Panc1 (cell line): ENCODE measurements around the gene FAM98B. TPM values are rescaled to one million over a fixed set of nuclear protein-coding genes. Genes with fewer than 3 reads are reported as not detected.

ENCODE experiments used
- ATAC-seq: fragments of 200-7000 bp; cut with Tn5 transposase; 2 replicates; pipeline ENCODE4 v1.9.1; 2020; ENCODE audit warnings: mild to moderate bottlenecking, moderate library complexity
- BruUV-seq: library from RNA; stranded (reverse); fragments of 400-500 nt; replicated peaks from 2 replicates; lab custom pipeline; 2021; lab: Mats Ljungman, UMichigan
- CTCF ChIA-PET: fragments of 300-600 bp; sonication (Branson Sonifier 250); formaldehyde crosslinking; loops from one replicate; lab custom pipeline; 2022; ENCODE audit warnings: antibody characterized with exemption; lab: Charles Lee
- POLR2A ChIA-PET: fragments of 300-600 bp; sonication (Branson Sonifier 250); formaldehyde crosslinking; loops from one replicate; lab custom pipeline; 2022; ENCODE audit warnings: antibody characterized with exemption; lab: Charles Lee
- DNase-seq: peaks from one replicate; pipeline ENCODE4 v3.0.0-alpha.2; 2010; ENCODE audit warnings: low read depth, low spot score
- H3K27ac ChIP-seq: 2 replicates; pipeline ENCODE4 v1.5.1; 2011; ENCODE audit warnings: mild to moderate bottlenecking, low read length, inconsistent platforms
- H3K27me3 ChIP-seq: fragments of 200-500 bp; sonication (Bioruptor generic); 2 replicates; pipeline ENCODE4 v1.6.0; 2014; ENCODE audit warnings: low read length, inconsistent platforms; ENCODE audit not compliant: control insufficient read depth, insufficient read depth
- H3K36me3 ChIP-seq: fragments of 200-500 bp; sonication (Bioruptor generic); 2 replicates; pipeline ENCODE4 v1.5.1; 2014; ENCODE audit warnings: inconsistent platforms, mild to moderate bottlenecking, low read length, moderate library complexity; ENCODE audit not compliant: control insufficient read depth, insufficient read depth
- H3K4me1 ChIP-seq: 2 replicates; pipeline ENCODE4 v1.5.1; 2011; ENCODE audit warnings: inconsistent platforms, mild to moderate bottlenecking, low read length, moderate library complexity; ENCODE audit not compliant: control insufficient read depth, insufficient read depth
- H3K4me3 ChIP-seq, 2 experiments: 2 replicates each; pipeline ENCODE4 v1.5.1; 2011 to 2012; ENCODE audit warnings: low read depth in 2 of 2, low read length in 2 of 2, mild to moderate bottlenecking in 2 of 2, inconsistent platforms in 1 of 2, moderate library complexity in 1 of 2
- H3K9me3 ChIP-seq: fragments of 200-500 bp; sonication (Bioruptor generic); 2 replicates; pipeline ENCODE4 v1.5.1; 2014; ENCODE audit warnings: low read depth, mild to moderate bottlenecking, inconsistent platforms, low read length, moderate library complexity; ENCODE audit not compliant: control insufficient read depth, insufficient read depth
- POLR2AphosphoS5 ChIP-seq: IDR thresholded peaks from 2 replicates; pipeline ENCODE4 v1.6.1; 2012; ENCODE audit warnings: mild to moderate bottlenecking, low read depth, low read length, moderate library complexity
- SIN3A ChIP-seq: IDR thresholded peaks from 2 replicates; pipeline ENCODE4 v1.6.1; 2012; ENCODE audit warnings: low read depth, mild to moderate bottlenecking, low read length, moderate library complexity, borderline replicate concordance; ENCODE audit not compliant: insufficient read depth
- TCF7L2 ChIP-seq: IDR thresholded peaks from 2 replicates; pipeline ENCODE4 v1.6.1; 2011; ENCODE audit warnings: mild to moderate bottlenecking, low read depth, low read length, inconsistent platforms
- in situ Hi-C: cut with HindIII; loops from 2 replicates; pipeline ENCODE4 v1.10.0; 2016; ENCODE audit warnings: low sequenced_read_pairs, low pct_unique_long_range_greater_than_20kb
- intact Hi-C: fragments of 100-400 bp; cut with micrococcal nuclease; formaldehyde crosslinking; loops from one replicate; pipeline ENCODE4 v1.10.0; 2022; ENCODE audit not compliant: unreplicated experiment
- total RNA-seq: library from RNA; stranded (reverse); gene quantifications from one replicate; pipeline ENCODE4 v1.2.1, GENCODE V29; 2021; ENCODE audit not compliant: unreplicated experiment
- TF ChIP-seq, protein P1 (sequence below): fragments of 450-650 bp; IDR thresholded peaks from 2 replicates; pipeline ENCODE4 v1.5.1; 2017; ENCODE audit warnings: mild to moderate bottlenecking
- TF ChIP-seq, protein P2 (sequence below), 2 experiments: IDR thresholded peaks; 2 replicates each; pipeline ENCODE4 v1.6.1; 2011 to 2012; ENCODE audit warnings: low read depth in 2 of 2, control low read depth in 1 of 2, low read length in 1 of 2, mild to moderate bottlenecking in 1 of 2, moderate library complexity in 1 of 2; ENCODE audit not compliant: insufficient read depth in 1 of 2

FAM98B gene
- total RNA-seq, 1 experiment from 2014 or later, result 32.5 TPM

GRCh38 chr15:38506997-38507396 is 53.1 kb downstream of the FAM98B start:
- TF ChIP-seq POLR2AphosphoS5 (no peak), TCF7L2 (no peak), SIN3A (no peak)
- TF ChIP-seq, protein P1, sequence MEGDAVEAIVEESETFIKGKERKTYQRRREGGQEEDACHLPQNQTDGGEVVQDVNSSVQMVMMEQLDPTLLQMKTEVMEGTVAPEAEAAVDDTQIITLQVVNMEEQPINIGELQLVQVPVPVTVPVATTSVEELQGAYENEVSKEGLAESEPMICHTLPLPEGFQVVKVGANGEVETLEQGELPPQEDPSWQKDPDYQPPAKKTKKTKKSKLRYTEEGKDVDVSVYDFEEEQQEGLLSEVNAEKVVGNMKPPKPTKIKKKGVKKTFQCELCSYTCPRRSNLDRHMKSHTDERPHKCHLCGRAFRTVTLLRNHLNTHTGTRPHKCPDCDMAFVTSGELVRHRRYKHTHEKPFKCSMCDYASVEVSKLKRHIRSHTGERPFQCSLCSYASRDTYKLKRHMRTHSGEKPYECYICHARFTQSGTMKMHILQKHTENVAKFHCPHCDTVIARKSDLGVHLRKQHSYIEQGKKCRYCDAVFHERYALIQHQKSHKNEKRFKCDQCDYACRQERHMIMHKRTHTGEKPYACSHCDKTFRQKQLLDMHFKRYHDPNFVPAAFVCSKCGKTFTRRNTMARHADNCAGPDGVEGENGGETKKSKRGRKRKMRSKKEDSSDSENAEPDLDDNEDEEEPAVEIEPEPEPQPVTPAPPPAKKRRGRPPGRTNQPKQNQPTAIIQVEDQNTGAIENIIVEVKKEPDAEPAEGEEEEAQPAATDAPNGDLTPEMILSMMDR, result no peak
- TF ChIP-seq, protein P2, sequence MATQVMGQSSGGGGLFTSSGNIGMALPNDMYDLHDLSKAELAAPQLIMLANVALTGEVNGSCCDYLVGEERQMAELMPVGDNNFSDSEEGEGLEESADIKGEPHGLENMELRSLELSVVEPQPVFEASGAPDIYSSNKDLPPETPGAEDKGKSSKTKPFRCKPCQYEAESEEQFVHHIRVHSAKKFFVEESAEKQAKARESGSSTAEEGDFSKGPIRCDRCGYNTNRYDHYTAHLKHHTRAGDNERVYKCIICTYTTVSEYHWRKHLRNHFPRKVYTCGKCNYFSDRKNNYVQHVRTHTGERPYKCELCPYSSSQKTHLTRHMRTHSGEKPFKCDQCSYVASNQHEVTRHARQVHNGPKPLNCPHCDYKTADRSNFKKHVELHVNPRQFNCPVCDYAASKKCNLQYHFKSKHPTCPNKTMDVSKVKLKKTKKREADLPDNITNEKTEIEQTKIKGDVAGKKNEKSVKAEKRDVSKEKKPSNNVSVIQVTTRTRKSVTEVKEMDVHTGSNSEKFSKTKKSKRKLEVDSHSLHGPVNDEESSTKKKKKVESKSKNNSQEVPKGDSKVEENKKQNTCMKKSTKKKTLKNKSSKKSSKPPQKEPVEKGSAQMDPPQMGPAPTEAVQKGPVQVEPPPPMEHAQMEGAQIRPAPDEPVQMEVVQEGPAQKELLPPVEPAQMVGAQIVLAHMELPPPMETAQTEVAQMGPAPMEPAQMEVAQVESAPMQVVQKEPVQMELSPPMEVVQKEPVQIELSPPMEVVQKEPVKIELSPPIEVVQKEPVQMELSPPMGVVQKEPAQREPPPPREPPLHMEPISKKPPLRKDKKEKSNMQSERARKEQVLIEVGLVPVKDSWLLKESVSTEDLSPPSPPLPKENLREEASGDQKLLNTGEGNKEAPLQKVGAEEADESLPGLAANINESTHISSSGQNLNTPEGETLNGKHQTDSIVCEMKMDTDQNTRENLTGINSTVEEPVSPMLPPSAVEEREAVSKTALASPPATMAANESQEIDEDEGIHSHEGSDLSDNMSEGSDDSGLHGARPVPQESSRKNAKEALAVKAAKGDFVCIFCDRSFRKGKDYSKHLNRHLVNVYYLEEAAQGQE (IDR thresholded peaks at IDR 0.05; ENCODE audit: insufficient read depth in 1 of 2, low read depth in 2 of 2, low read length in 1 of 2), result no peak

GRCh38 chr15:38507570-38507969 is 53.6 kb downstream of the FAM98B start:
- in situ Hi-C loops (no loop called here), intact Hi-C loops (no loop called here)
- DNase-seq, result no peak
- BruUV-seq, result no TSS peak
- H3K4me3 ChIP-seq, result no peak overlapping the region
- POLR2A ChIA-PET, result no interaction called here
- H3K36me3 ChIP-seq, result no peaks in the 10 kb centered on the region
- H3K27ac ChIP-seq, result no peak overlapping the region
- H3K27me3 ChIP-seq, result no peaks in the 10 kb centered on the region; the same call in 1 of the 2 replicates
- TF ChIP-seq, protein P2 (IDR thresholded peaks at IDR 0.05; ENCODE audit: insufficient read depth in 1 of 2, low read depth in 2 of 2, low read length in 1 of 2), result no peak
- TF ChIP-seq, protein P1, result no peak
- no peak for TF ChIP-seq POLR2AphosphoS5
- no peak for TF ChIP-seq SIN3A
- no peak for TF ChIP-seq TCF7L2
- CTCF ChIA-PET, result interaction anchor here (0.6 to 0.9 kb wide), 2 partner anchors 193 to 512 kb away, joined by 3 read pairs; no protein-coding TSS in a partner anchor
- no peaks in the 10 kb centered on the region for H3K9me3 ChIP-seq
- H3K4me1 ChIP-seq, result no peaks in the 10 kb centered on the region
- ATAC-seq, result no peak

More at GRCh38 chr15:38506997-38507396, 53.1 kb downstream of the FAM98B start:
- CTCF ChIA-PET, result interaction anchor here (0.9 kb wide), 1 partner anchor 193 kb away, joined by 3 read pairs; no protein-coding TSS in a partner anchor
- POLR2A ChIA-PET, result no interaction called here
- Histone ChIP-seq H3K4me1 (no peaks in the 10 kb centered on the region), H3K27ac (no peak overlapping the region), H3K9me3 (no peaks in the 10 kb centered on the region), H3K4me3 (no peak overlapping the region), H3K36me3 (no peaks in the 10 kb centered on the region), H3K27me3 (no peaks in the 10 kb centered on the region; the same call in 1 of the 2 replicates)
- BruUV-seq, result no TSS peak
- intact Hi-C loops, result no loop called here
- no peak for DNase-seq
- ATAC-seq, result no peak
- in situ Hi-C loops, result no loop called here
